22Rv1 (cell line): Measurements from ENCODE around the gene KIF9.

ENCODE experiments used
- CTCF ChIP-seq: fragments of 450-650 bp; IDR thresholded peaks from 2 replicates; pipeline ENCODE4 v1.5.1; 2017; ENCODE audit warnings: mild to moderate bottlenecking
- ZFX ChIP-seq: fragments of 450-650 bp; IDR thresholded peaks from 2 replicates; pipeline ENCODE4 v1.6.1; 2017; ENCODE audit warnings: antibody characterized with exemption, borderline replicate concordance

DNA sequence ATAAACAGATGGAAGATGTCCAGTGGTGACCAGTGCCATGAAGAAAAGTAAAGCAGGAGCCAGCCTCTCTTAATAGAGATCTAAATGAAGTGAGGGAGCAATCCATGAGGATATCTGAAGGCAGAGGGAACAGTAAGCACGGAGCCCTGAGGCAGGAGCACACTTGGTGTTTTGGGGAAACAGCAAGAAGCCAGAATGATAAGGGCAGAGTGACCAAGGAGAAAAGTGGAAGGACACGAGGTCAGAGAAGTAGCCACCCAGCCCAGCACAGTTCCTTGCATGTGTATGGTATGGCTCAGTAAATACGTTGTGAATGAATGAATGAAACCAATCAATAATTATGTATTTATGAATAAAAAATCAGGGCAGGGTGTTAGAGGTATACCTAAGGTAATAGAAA is 11.8 kb upstream of the KIF9 start:
- TF ChIP-seq CTCF (no peak), ZFX (no peak)
